Activated naive CD4-positive, alpha-beta T cell treated with anti-CD3 and anti-CD28 coated beads, Interleukin-2, amount 50 U/mL, for 24 hours (primary cell): ENCODE results near the gene HNF4A.

Experiments used
- H3K27ac Mint-ChIP-seq: one replicate; pipeline ENCODE4 v1.8.0; 2021; ENCODE audit warnings: mild to moderate bottlenecking, mixed read lengths
- H3K27me3 Mint-ChIP-seq: one replicate; pipeline ENCODE4 v1.8.0; 2021; ENCODE audit warnings: mixed read lengths
- H3K36me3 Mint-ChIP-seq: one replicate; pipeline ENCODE4 v1.8.0; 2021; ENCODE audit warnings: mixed read lengths
- H3K4me1 Mint-ChIP-seq: one replicate; pipeline ENCODE4 v1.8.0; 2021; ENCODE audit warnings: mixed read lengths
- H3K4me3 Mint-ChIP-seq: one replicate; pipeline ENCODE4 v1.8.0; 2021; ENCODE audit warnings: mild to moderate bottlenecking, mixed read lengths
- H3K9me3 Mint-ChIP-seq: one replicate; pipeline ENCODE4 v1.8.0; 2021; ENCODE audit warnings: mixed read lengths

Gene HNF4A

GRCh38 chr20:44405785-44406571 is 50.5 kb downstream of the HNF4A start:
- H3K27ac Mint-ChIP-seq = no peak overlapping the region
- no peak overlapping the region for H3K4me3 Mint-ChIP-seq
- no peaks in the 10 kb centered on the region for H3K9me3 Mint-ChIP-seq
- H3K27me3 Mint-ChIP-seq = no peaks in the 10 kb centered on the region
- no peaks in the 10 kb centered on the region for H3K36me3 Mint-ChIP-seq
- no peaks in the 10 kb centered on the region for H3K4me1 Mint-ChIP-seq

- Mint-ChIP-seq H3K9me3 (no peaks in the 10 kb centered on the region), H3K4me3 (no peak overlapping the region), H3K27me3 (no peaks in the 10 kb centered on the region), H3K36me3 (no peaks in the 10 kb centered on the region), H3K27ac (no peak overlapping the region), H3K4me1 (no peaks in the 10 kb centered on the region)
Observed at GRCh38 chr20:44406572-44407137, 51.2 kb downstream of the HNF4A start.

DNA sequence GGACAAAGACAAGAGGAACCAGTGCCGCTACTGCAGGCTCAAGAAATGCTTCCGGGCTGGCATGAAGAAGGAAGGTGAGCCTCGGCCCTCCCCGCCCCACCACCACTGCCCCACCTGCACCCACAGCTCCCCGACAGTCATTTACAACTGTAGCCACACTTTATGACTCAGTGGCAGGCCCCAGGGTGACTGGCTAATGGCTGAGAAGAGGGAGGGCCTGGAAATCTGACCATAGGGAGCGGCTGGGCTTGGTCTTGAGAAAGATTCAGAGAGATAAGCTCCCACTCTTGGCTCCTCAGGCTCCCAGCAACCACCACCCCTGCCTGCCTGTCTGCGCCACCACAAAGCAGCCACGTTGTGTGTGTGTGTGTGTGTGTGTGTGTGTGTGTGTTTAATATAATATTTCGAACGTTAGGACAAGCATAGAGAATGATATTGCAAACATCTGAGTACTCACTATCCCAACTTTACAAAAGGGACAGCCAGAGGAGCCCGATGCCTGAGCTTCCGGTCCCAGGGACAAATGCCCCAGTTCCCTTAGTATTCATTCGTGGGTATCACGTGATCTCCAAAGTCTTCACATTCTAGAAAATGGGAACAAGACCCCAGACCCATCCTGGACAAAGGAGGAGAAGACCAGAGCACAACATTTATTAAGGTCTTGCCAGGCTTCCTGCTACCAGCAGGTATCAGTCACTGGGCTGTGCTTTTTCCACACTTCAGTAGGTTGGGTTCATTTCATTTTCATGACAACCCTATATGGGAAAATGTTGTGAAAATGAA is 52.1 kb downstream of the HNF4A start:
- no peaks in the 10 kb centered on the region for H3K9me3 Mint-ChIP-seq
- H3K27me3 Mint-ChIP-seq = peaks cover 3% of the 10 kb centered on the region
- no peaks in the 10 kb centered on the region for H3K36me3 Mint-ChIP-seq
- no peaks in the 10 kb centered on the region for H3K4me1 Mint-ChIP-seq
- no peak overlapping the region for H3K27ac Mint-ChIP-seq
- no peak overlapping the region for H3K4me3 Mint-ChIP-seq

- H3K36me3 Mint-ChIP-seq = no peaks in the 10 kb centered on the region
- H3K27ac Mint-ChIP-seq = no peak overlapping the region
- H3K4me3 Mint-ChIP-seq = no peak overlapping the region
- H3K4me1 Mint-ChIP-seq = no peaks in the 10 kb centered on the region
- peaks cover 5% of the 10 kb centered on the region for H3K27me3 Mint-ChIP-seq
- no peaks in the 10 kb centered on the region for H3K9me3 Mint-ChIP-seq
Observed at GRCh38 chr20:44409132-44409600, 53.7 kb downstream of the HNF4A start.

- Mint-ChIP-seq H3K4me3 (no peak overlapping the region), H3K27ac (peak overlapping the region; percentile 12), H3K27me3 (peaks cover 5% of the 10 kb centered on the region), H3K4me1 (no peaks in the 10 kb centered on the region), H3K9me3 (no peaks in the 10 kb centered on the region), H3K36me3 (no peaks in the 10 kb centered on the region)
Observed at GRCh38 chr20:44410583-44411019, 55.1 kb downstream of the HNF4A start.

GRCh38 chr20:44411020-44411756 is 55.7 kb downstream of the HNF4A start:
- H3K27ac Mint-ChIP-seq = peak overlapping the region; percentile 12
- no peaks in the 10 kb centered on the region for H3K4me1 Mint-ChIP-seq
- H3K36me3 Mint-ChIP-seq = no peaks in the 10 kb centered on the region
- peaks cover 5% of the 10 kb centered on the region for H3K27me3 Mint-ChIP-seq
- no peaks in the 10 kb centered on the region for H3K9me3 Mint-ChIP-seq
- H3K4me3 Mint-ChIP-seq = no peak overlapping the region

GRCh38 chr20:44411757-44412401 is 56.4 kb downstream of the HNF4A start:
- no peak overlapping the region for H3K27ac Mint-ChIP-seq
- H3K27me3 Mint-ChIP-seq = peaks cover 5% of the 10 kb centered on the region

GRCh38 chr20:44412402-44413144 is 57.1 kb downstream of the HNF4A start:
- Mint-ChIP-seq H3K4me1 (no peaks in the 10 kb centered on the region), H3K4me3 (no peak overlapping the region), H3K9me3 (no peaks in the 10 kb centered on the region), H3K27me3 (peaks cover 5% of the 10 kb centered on the region), H3K27ac (no peak overlapping the region), H3K36me3 (no peaks in the 10 kb centered on the region)

More at GRCh38 chr20:44411757-44412401, 56.4 kb downstream of the HNF4A start:
- no peaks in the 10 kb centered on the region for H3K4me1 Mint-ChIP-seq
- H3K9me3 Mint-ChIP-seq = no peaks in the 10 kb centered on the region
- no peaks in the 10 kb centered on the region for H3K36me3 Mint-ChIP-seq
- no peak overlapping the region for H3K4me3 Mint-ChIP-seq

DNA sequence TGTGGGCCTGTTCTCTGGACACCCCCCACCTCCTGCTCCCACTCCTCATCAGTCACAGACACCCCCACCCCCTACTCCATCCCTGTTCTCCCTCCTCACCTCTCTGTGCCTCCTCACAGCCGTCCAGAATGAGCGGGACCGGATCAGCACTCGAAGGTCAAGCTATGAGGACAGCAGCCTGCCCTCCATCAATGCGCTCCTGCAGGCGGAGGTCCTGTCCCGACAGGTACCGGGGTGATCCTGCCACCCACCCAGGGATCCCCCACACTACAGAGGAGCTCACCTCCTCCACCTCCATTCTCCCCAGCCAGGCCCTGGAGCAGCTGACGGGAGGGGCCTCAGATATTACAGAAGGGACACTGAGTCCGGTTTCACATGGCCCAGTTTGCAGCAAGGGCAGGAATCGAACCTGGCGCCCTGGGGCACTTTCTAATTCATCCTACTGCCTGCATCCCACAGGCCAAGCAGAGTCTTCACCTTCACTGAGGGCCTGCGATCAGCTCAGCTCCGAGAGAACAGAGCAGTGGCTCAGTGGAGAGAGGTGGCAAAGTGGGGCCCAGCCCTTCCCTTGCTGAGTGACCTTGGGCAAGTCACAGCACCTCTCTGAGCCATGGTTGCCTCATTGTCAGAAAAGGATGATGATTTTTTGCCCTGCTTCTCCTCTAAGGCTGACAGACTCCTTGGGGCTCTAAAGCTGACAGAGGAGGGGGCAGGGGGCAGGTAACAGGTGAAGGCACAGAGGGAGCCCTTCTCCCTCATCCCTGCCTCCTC is 58.3 kb downstream of the HNF4A start:
- no peaks in the 10 kb centered on the region for H3K4me1 Mint-ChIP-seq
- no peaks in the 10 kb centered on the region for H3K9me3 Mint-ChIP-seq
- no peaks in the 10 kb centered on the region for H3K36me3 Mint-ChIP-seq
- H3K27me3 Mint-ChIP-seq = peaks cover 5% of the 10 kb centered on the region
- no peak overlapping the region for H3K27ac Mint-ChIP-seq
- H3K4me3 Mint-ChIP-seq = no peak overlapping the region

- Mint-ChIP-seq H3K9me3 (no peaks in the 10 kb centered on the region), H3K27me3 (peaks cover 5% of the 10 kb centered on the region), H3K4me1 (no peaks in the 10 kb centered on the region), H3K27ac (no peak overlapping the region), H3K36me3 (no peaks in the 10 kb centered on the region), H3K4me3 (no peak overlapping the region)
Observed at GRCh38 chr20:44414346-44414714, 58.8 kb downstream of the HNF4A start.

DNA sequence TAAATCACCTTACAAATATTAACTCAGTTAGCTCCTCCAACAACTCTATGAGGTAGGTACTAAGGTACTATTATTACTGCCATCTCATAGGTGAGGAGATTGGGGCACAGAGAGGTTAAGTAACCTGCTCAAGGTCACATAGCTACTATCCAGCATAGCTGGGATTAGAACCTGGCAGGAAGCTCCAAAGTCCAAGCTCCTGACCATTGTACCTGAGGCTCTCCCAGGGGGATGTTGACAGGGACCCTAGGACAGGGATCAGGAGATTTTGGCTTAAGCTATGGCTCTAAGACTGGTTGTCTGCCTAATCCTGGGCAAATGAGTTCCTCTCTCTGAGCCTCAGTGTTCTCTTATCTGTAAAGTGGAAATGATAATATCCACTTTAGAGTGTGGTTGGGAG is 59.3 kb downstream of the HNF4A start:
- no peak overlapping the region for H3K27ac Mint-ChIP-seq

DNA sequence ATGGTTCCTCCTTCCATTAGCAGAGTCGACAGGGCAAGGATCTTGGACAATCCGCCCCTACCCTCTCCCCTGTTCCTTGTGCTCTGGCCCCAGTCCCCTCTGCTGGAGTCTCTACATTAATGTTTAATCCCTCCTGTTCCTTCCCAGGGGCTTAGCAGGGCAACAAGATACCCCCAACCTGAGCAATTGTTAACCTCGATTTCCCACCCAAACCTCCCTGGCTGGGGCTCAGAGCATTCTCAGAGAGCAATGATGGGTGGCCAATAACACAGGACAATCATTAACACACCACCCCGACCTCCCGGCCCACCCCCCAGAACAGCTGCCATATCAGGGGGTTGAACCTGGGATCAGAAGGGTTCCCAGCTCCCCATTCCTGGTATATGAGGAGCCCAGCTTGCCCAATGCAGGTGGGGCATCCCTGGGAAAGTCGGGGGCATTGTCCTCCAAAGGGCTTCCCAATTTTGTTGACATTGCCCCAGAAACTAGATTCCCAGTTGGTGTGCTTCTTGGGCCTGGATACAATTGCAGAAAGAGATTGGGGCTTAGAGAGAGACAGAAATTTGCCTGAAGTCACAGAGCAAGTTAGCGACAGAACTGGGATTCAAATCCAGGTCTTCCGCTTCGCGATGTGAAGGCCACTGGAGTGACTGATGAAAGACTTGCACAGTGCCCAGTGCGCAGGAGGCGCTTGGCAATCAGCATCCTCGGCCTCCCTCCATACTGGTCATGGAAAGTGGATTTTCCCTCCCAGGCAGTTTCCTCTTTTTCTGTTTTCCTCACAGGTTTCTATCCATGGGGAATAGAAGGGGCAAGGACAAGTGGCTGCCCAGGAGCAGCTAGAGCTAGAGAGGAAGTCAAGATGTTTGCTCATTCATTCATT is 60.6 kb downstream of the HNF4A start:
- H3K27ac Mint-ChIP-seq = no peak overlapping the region
- no peaks in the 10 kb centered on the region for H3K4me1 Mint-ChIP-seq
- H3K4me3 Mint-ChIP-seq = no peak overlapping the region
- H3K27me3 Mint-ChIP-seq = peaks cover 5% of the 10 kb centered on the region
- no peaks in the 10 kb centered on the region for H3K36me3 Mint-ChIP-seq
- no peaks in the 10 kb centered on the region for H3K9me3 Mint-ChIP-seq

More for the DNA sequence above, 59.3 kb downstream of the HNF4A start:
- H3K36me3 Mint-ChIP-seq = no peaks in the 10 kb centered on the region
- H3K27me3 Mint-ChIP-seq = peaks cover 5% of the 10 kb centered on the region
- H3K4me1 Mint-ChIP-seq = no peaks in the 10 kb centered on the region
- H3K4me3 Mint-ChIP-seq = no peak overlapping the region
- no peaks in the 10 kb centered on the region for H3K9me3 Mint-ChIP-seq
